Memory B cell (primary cell): ENCODE measurements around the gene TEX13C.
"Not testable (repeated sequence)": the region's sequence is repeated elsewhere in the genome, so short reads cannot be mapped to it uniquely, and the experiment has no call there.

ENCODE experiments used
- ATAC-seq: fragments of 150-1000 bp; cut with Tn5 transposase; 2 replicates; pipeline ENCODE4 v1.10.0; 2021; ENCODE audit warnings: low read depth, mild to moderate bottlenecking, moderate library complexity
- DNase-seq, 2 donors: peaks; one replicate each; pipeline ENCODE4 v3.0.0; 2022; ENCODE audit warnings: low spot score in 2 of 2
- H3K27ac Mint-ChIP-seq: one replicate; pipeline ENCODE4 v1.8.0; 2022; ENCODE audit warnings: mild to moderate bottlenecking, moderate library complexity, mixed read lengths
- H3K27me3 Mint-ChIP-seq: one replicate; pipeline ENCODE4 v1.8.0; 2022; ENCODE audit warnings: mixed read lengths
- H3K36me3 Mint-ChIP-seq: one replicate; pipeline ENCODE4 v1.8.0; 2022; ENCODE audit warnings: mild to moderate bottlenecking, mixed read lengths
- H3K4me1 Mint-ChIP-seq: one replicate; pipeline ENCODE4 v1.8.0; 2022; ENCODE audit warnings: mixed read lengths
- H3K4me3 Mint-ChIP-seq: one replicate; pipeline ENCODE4 v1.8.0; 2022; ENCODE audit warnings: mild to moderate bottlenecking, moderate library complexity, mixed read lengths
- H3K9me3 Mint-ChIP-seq: one replicate; pipeline ENCODE4 v1.8.0; 2022; ENCODE audit warnings: mixed read lengths

The TEX13C gene

GRCh38 chrX:125319646-125320521, at the start of gene TEX13C:
TEX13C (plus strand) TSS chrX:125319871; CDS start chrX:125320120, 249 bp downstream.
- DNase-seq (no peak), ATAC-seq (no peak)
- H3K4me1 Mint-ChIP-seq, result no peaks in the 10 kb centered on the region
- no peaks in the 10 kb centered on the region for H3K9me3 Mint-ChIP-seq
- no peaks in the 10 kb centered on the region for H3K27me3 Mint-ChIP-seq
- no peak within 1 kb of the TSS for H3K27ac Mint-ChIP-seq
- no peaks in the 10 kb centered on the region for H3K36me3 Mint-ChIP-seq
- no peak within 1 kb of the TSS for H3K4me3 Mint-ChIP-seq

GRCh38 chrX:125287282-125287681, 32.4 kb upstream of the TEX13C start:
- Mint-ChIP-seq H3K36me3 (no peaks in the 10 kb centered on the region), H3K9me3 (no peaks in the 10 kb centered on the region), H3K4me3 (no peak overlapping the region), H3K4me1 (no peaks in the 10 kb centered on the region), H3K27ac (no peak overlapping the region), H3K27me3 (no peaks in the 10 kb centered on the region)
- ATAC-seq (no peak), DNase-seq (no peak)

- no peaks in the 10 kb centered on the region for H3K9me3 Mint-ChIP-seq
- H3K4me1 Mint-ChIP-seq, result no peaks in the 10 kb centered on the region
- H3K27ac Mint-ChIP-seq, result no peak overlapping the region
These were observed 31.3 kb upstream of the TEX13C start for GRCh38 chrX:125288343-125288742.

GRCh38 chrX:125289209-125289608, 30.5 kb upstream of the TEX13C start:
- Mint-ChIP-seq H3K4me1 (peaks cover 3% of the 10 kb centered on the region), H3K36me3 (no peaks in the 10 kb centered on the region), H3K4me3 (no peak overlapping the region), H3K27ac (no peak overlapping the region), H3K9me3 (no peaks in the 10 kb centered on the region), H3K27me3 (no peaks in the 10 kb centered on the region)
- ATAC-seq, result no peak
- DNase-seq, result no peak

More at GRCh38 chrX:125288343-125288742, 31.3 kb upstream of the TEX13C start:
- Mint-ChIP-seq H3K27me3 (no peaks in the 10 kb centered on the region), H3K36me3 (no peaks in the 10 kb centered on the region), H3K4me3 (no peak overlapping the region)
- ATAC-seq (no peak), DNase-seq (no peak)

GRCh38 chrX:125289920-125290319, 29.8 kb upstream of the TEX13C start:
- Mint-ChIP-seq H3K4me1 (peaks cover 8% of the 10 kb centered on the region), H3K27ac (no peak overlapping the region), H3K36me3 (no peaks in the 10 kb centered on the region), H3K9me3 (no peaks in the 10 kb centered on the region), H3K27me3 (no peaks in the 10 kb centered on the region), H3K4me3 (no peak overlapping the region)
- DNase-seq, result no peak
- no peak for ATAC-seq

GRCh38 chrX:125291124-125291523, 28.5 kb upstream of the TEX13C start:
- no peak overlapping the region for H3K27ac Mint-ChIP-seq
- DNase-seq, result no peak
- no peaks in the 10 kb centered on the region for H3K36me3 Mint-ChIP-seq
- H3K27me3 Mint-ChIP-seq, result no peaks in the 10 kb centered on the region
- ATAC-seq, result no peak
- H3K9me3 Mint-ChIP-seq, result no peaks in the 10 kb centered on the region
- H3K4me1 Mint-ChIP-seq, result peaks cover 12% of the 10 kb centered on the region
- H3K4me3 Mint-ChIP-seq, result no peak overlapping the region

- DNase-seq (no peak), ATAC-seq (no peak)
- Mint-ChIP-seq H3K27ac (no peak overlapping the region), H3K4me3 (peak overlapping the region; percentile 21), H3K4me1 (peaks cover 12% of the 10 kb centered on the region), H3K36me3 (no peaks in the 10 kb centered on the region), H3K27me3 (no peaks in the 10 kb centered on the region), H3K9me3 (no peaks in the 10 kb centered on the region)
These were observed 25.6 kb upstream of the TEX13C start for GRCh38 chrX:125293850-125294780.

GRCh38 chrX:125295337-125295736, 24.3 kb upstream of the TEX13C start:
- Mint-ChIP-seq H3K36me3 (no peaks in the 10 kb centered on the region), H3K4me3 (no peak overlapping the region), H3K9me3 (no peaks in the 10 kb centered on the region), H3K4me1 (peaks cover 12% of the 10 kb centered on the region), H3K27me3 (no peaks in the 10 kb centered on the region), H3K27ac (no peak overlapping the region)
- ATAC-seq (peak; percentile 39), DNase-seq (no peak)

- Mint-ChIP-seq H3K4me1 (peaks cover 10% of the 10 kb centered on the region), H3K27ac (no peak overlapping the region), H3K36me3 (no peaks in the 10 kb centered on the region), H3K27me3 (no peaks in the 10 kb centered on the region), H3K4me3 (no peak overlapping the region), H3K9me3 (no peaks in the 10 kb centered on the region)
- ATAC-seq (no peak), DNase-seq (no peak)
These were observed 20.8 kb upstream of the TEX13C start for GRCh38 chrX:125298871-125299270.

- H3K4me1 Mint-ChIP-seq, result no peaks in the 10 kb centered on the region
- DNase-seq, result no peak
- no peak overlapping the region for H3K27ac Mint-ChIP-seq
These were observed 13.3 kb upstream of the TEX13C start for GRCh38 chrX:125306335-125306866.

GRCh38 chrX:125308653-125309052, 11.0 kb upstream of the TEX13C start:
- ATAC-seq, result no peak
- Mint-ChIP-seq H3K4me3 (no peak overlapping the region), H3K36me3 (no peaks in the 10 kb centered on the region), H3K4me1 (no peaks in the 10 kb centered on the region), H3K27ac (no peak overlapping the region), H3K27me3 (no peaks in the 10 kb centered on the region), H3K9me3 (peaks cover 3% of the 10 kb centered on the region)
- DNase-seq, result no peak

More at GRCh38 chrX:125306335-125306866, 13.3 kb upstream of the TEX13C start:
- H3K4me3 Mint-ChIP-seq, result no peak overlapping the region
- no peaks in the 10 kb centered on the region for H3K36me3 Mint-ChIP-seq
- ATAC-seq, result no peak
- H3K9me3 Mint-ChIP-seq, result peaks cover 2% of the 10 kb centered on the region
- H3K27me3 Mint-ChIP-seq, result no peaks in the 10 kb centered on the region

- not testable (repeated sequence) for DNase-seq, H3K27ac Mint-ChIP-seq, H3K27me3 Mint-ChIP-seq, H3K4me1 Mint-ChIP-seq, H3K9me3 Mint-ChIP-seq, ATAC-seq, H3K36me3 Mint-ChIP-seq, H3K4me3 Mint-ChIP-seq
These were observed 505 bp upstream of the TEX13C start for GRCh38 chrX:125319166-125319565.

GRCh38 chrX:125322431-125322830, 2.8 kb downstream of the TEX13C start:
- DNase-seq (no peak), ATAC-seq (no peak)
- Mint-ChIP-seq H3K27ac (no peak overlapping the region), H3K4me1 (no peaks in the 10 kb centered on the region), H3K36me3 (no peaks in the 10 kb centered on the region), H3K4me3 (no peak overlapping the region), H3K9me3 (no peaks in the 10 kb centered on the region), H3K27me3 (no peaks in the 10 kb centered on the region)

- no peak overlapping the region for H3K27ac Mint-ChIP-seq
- H3K9me3 Mint-ChIP-seq, result no peaks in the 10 kb centered on the region
- no peak for ATAC-seq
- no peaks in the 10 kb centered on the region for H3K4me1 Mint-ChIP-seq
- no peaks in the 10 kb centered on the region for H3K36me3 Mint-ChIP-seq
- H3K4me3 Mint-ChIP-seq, result no peak overlapping the region
- H3K27me3 Mint-ChIP-seq, result no peaks in the 10 kb centered on the region
- no peak for DNase-seq
These were observed 6.9 kb downstream of the TEX13C start for GRCh38 chrX:125326599-125326998.
